Stimulated activated CD4-positive, alpha-beta T cell treated with anti-CD3 and anti-CD28 coated beads, Interleukin-4, amount 100 ng/mL, for 4 hours (primary cell): ENCODE data around the gene RXFP3.
"Not testable (repeated sequence)": the region's sequence is repeated elsewhere in the genome, so short reads cannot be mapped to it uniquely, and the experiment has no call there.

ENCODE experiments used
- DNase-seq, 2 experiments: peaks; one replicate each; pipeline ENCODE4 v3.0.0-alpha.2; 2020

Gene RXFP3

GRCh38 chr5:33936381-33937016, at the start of gene RXFP3:
RXFP3 (plus strand) TSS chr5:33936386; CDS start chr5:33936741, 355 bp downstream.
- no peak for DNase-seq

GRCh38 chr5:33887268-33887667, 48.9 kb upstream of the RXFP3 start:
- no peak for DNase-seq

GRCh38 chr5:33888587-33888986, 47.6 kb upstream of the RXFP3 start:
- no peak for DNase-seq

GRCh38 chr5:33890131-33891032, 45.8 kb upstream of the RXFP3 start:
- DNase-seq: no peak

GRCh38 chr5:33891446-33891787, 44.8 kb upstream of the RXFP3 start:
- no peak for DNase-seq

- no peak for DNase-seq
Observed at GRCh38 chr5:33891788-33892619, 44.2 kb upstream of the RXFP3 start, which contains the start of gene ADAMTS12. ADAMTS12 (minus strand) TSS chr5:33891990; CDS start chr5:33891856, 134 bp downstream.

GRCh38 chr5:33892620-33893137, 43.5 kb upstream of the RXFP3 start:
- no peak for DNase-seq

GRCh38 chr5:33894566-33894965, 41.6 kb upstream of the RXFP3 start:
- no peak for DNase-seq

GRCh38 chr5:33901156-33901555, 35.0 kb upstream of the RXFP3 start:
- no peak for DNase-seq

GRCh38 chr5:33903118-33903517, 33.1 kb upstream of the RXFP3 start:
- no peak for DNase-seq

GRCh38 chr5:33905381-33905780, 30.8 kb upstream of the RXFP3 start:
- no peak for DNase-seq

- not testable (repeated sequence) for DNase-seq
Observed at GRCh38 chr5:33906248-33906647, 29.9 kb upstream of the RXFP3 start.

GRCh38 chr5:33914844-33915243, 21.3 kb upstream of the RXFP3 start:
- DNase-seq: not testable (repeated sequence)

- DNase-seq: no peak
Observed at GRCh38 chr5:33921002-33921401, 15.2 kb upstream of the RXFP3 start.

- no peak for DNase-seq
Observed at GRCh38 chr5:33925278-33925677, 10.9 kb upstream of the RXFP3 start.

- no peak for DNase-seq
Observed at GRCh38 chr5:33927685-33928084, 8.5 kb upstream of the RXFP3 start.

- no peak for DNase-seq
Observed at GRCh38 chr5:33928283-33928682, 7.9 kb upstream of the RXFP3 start.

- no peak for DNase-seq
Observed at GRCh38 chr5:33929925-33930690, 6.1 kb upstream of the RXFP3 start.

- no peak for DNase-seq
Observed at GRCh38 chr5:33931136-33931535, 5.0 kb upstream of the RXFP3 start.

- DNase-seq: no peak
Observed at GRCh38 chr5:33933723-33934169, 2.4 kb upstream of the RXFP3 start.

GRCh38 chr5:33934176-33934575, 2.0 kb upstream of the RXFP3 start:
- DNase-seq: no peak

- DNase-seq: peak in 1 of 2 experiments; percentile 20
Observed at GRCh38 chr5:33936004-33936380, 194 bp upstream of the RXFP3 start.
